IMR-90 (cell line): Measurements from ENCODE around the gene SLC26A2. TPM values are rescaled to one million over a fixed set of nuclear protein-coding genes. Genes with fewer than 3 reads are reported as not detected.

Source experiments
- ATAC-seq: fragments of 200-7000 bp; cut with Tn5 transposase; 2 replicates; pipeline ENCODE4 v1.9.1; 2020; ENCODE audit warnings: low read depth, mild to moderate bottlenecking, moderate library complexity
- BruUV-seq: library from RNA; stranded (reverse); fragments of 400-500 nt; replicated peaks from 2 replicates; lab custom pipeline; 2021; lab: Mats Ljungman, UMichigan
- CTCF ChIA-PET: fragments of 300-600 bp; formaldehyde crosslinking; extraction: SDS; loops from one replicate; lab custom pipeline; 2021; ENCODE audit warnings: antibody characterized with exemption; lab: Yijun Ruan, JAX
- POLR2A ChIA-PET: fragments of 300-600 bp; sonication (Branson Sonifier 250); formaldehyde crosslinking; loops from one replicate; lab custom pipeline; 2022; ENCODE audit warnings: antibody characterized with exemption; ENCODE audit not compliant: unreplicated experiment; lab: Charles Lee
- DNase-seq: peaks from one replicate; pipeline ENCODE4 v3.0.0; 2013
- H2AFZ ChIP-seq: replicated peaks from 2 replicates; pipeline ENCODE3; 2013; ENCODE audit warnings: low read length, mild to moderate bottlenecking; ENCODE audit not compliant: poor library complexity
- H2AK5ac ChIP-seq: 2 replicates; pipeline ENCODE4 v1.6.1; 2013; ENCODE audit warnings: low read depth, low read length, inconsistent platforms
- H2AK9ac ChIP-seq: replicated peaks from 2 replicates; pipeline ENCODE3; 2013; ENCODE audit warnings: mild to moderate bottlenecking, low read depth, low read length, moderate library complexity; ENCODE audit not compliant: poor library complexity
- H2BK120ac ChIP-seq: 2 replicates; pipeline ENCODE4 v1.6.1; 2013; ENCODE audit warnings: low read depth, low read length, inconsistent platforms
- H2BK15ac ChIP-seq: 3 replicates; pipeline ENCODE4 v1.6.1; 2013; ENCODE audit warnings: low read depth, low read length, inconsistent platforms
- H2BK20ac ChIP-seq: 2 replicates; pipeline ENCODE4 v1.6.1; 2013; ENCODE audit warnings: low read depth, mild to moderate bottlenecking, inconsistent platforms, low read length, moderate library complexity
- H2BK5ac ChIP-seq: 2 replicates; pipeline ENCODE4 v1.6.1; 2013; ENCODE audit warnings: mild to moderate bottlenecking, low read depth, low read length, inconsistent platforms; ENCODE audit not compliant: poor library complexity, severe bottlenecking
- H3K14ac ChIP-seq: replicated peaks from 2 replicates; pipeline ENCODE4 v1.6.1; 2013; ENCODE audit warnings: low read depth, low read length, inconsistent platforms
- H3K18ac ChIP-seq: 2 replicates; pipeline ENCODE4 v1.6.1; 2013; ENCODE audit warnings: low read depth, low read length, control low read depth
- H3K23ac ChIP-seq: 2 replicates; pipeline ENCODE4 v1.6.1; 2013; ENCODE audit warnings: low read depth, low read length, inconsistent platforms
- H3K27ac ChIP-seq: 2 replicates; pipeline ENCODE4 v1.5.1; 2013; ENCODE audit warnings: mild to moderate bottlenecking, control low read depth, low read length; ENCODE audit not compliant: insufficient read depth
- H3K27me3 ChIP-seq: 2 replicates; pipeline ENCODE4 v1.6.1; 2013; ENCODE audit warnings: low read length; ENCODE audit not compliant: control insufficient read depth, insufficient read depth
- H3K36me3 ChIP-seq: 2 replicates; pipeline ENCODE4 v1.6.1; 2013; ENCODE audit warnings: low read length, mixed read lengths; ENCODE audit not compliant: control insufficient read depth, insufficient read depth
- H3K4ac ChIP-seq: 2 replicates; pipeline ENCODE4 v1.6.1; 2013; ENCODE audit warnings: low read depth, low read length, inconsistent platforms
- H3K4me1 ChIP-seq: 2 replicates; pipeline ENCODE4 v1.6.1; 2013; ENCODE audit warnings: low read length, mixed read lengths; ENCODE audit not compliant: control insufficient read depth, insufficient read depth
- H3K4me2 ChIP-seq: 2 replicates; pipeline ENCODE4 v1.6.1; 2013; ENCODE audit warnings: low read depth, mild to moderate bottlenecking, control low read depth, low read length, moderate library complexity
- H3K4me3 ChIP-seq: 2 replicates; pipeline ENCODE4 v1.5.1; 2013; ENCODE audit warnings: low read depth, mild to moderate bottlenecking, control low read depth, low read length, moderate library complexity; ENCODE audit not compliant: insufficient read depth
- H3K56ac ChIP-seq: 2 replicates; pipeline ENCODE4 v1.6.1; 2013; ENCODE audit warnings: low read length, inconsistent platforms; ENCODE audit not compliant: insufficient read depth; ENCODE audit errors: extremely low read depth
- H3K79me1 ChIP-seq, 2 experiments: 2 replicates each; pipeline ENCODE4 v1.6.1; 2013; ENCODE audit warnings: low read length in 2 of 2, inconsistent platforms in 1 of 2, low read depth in 1 of 2
- H3K9ac ChIP-seq: 2 replicates; pipeline ENCODE4 v1.6.1; 2013; ENCODE audit warnings: low read depth, low read length, control low read depth
- H3K9me1 ChIP-seq: 2 replicates; pipeline ENCODE4 v1.6.1; 2013; ENCODE audit warnings: low read length, inconsistent platforms; ENCODE audit not compliant: insufficient read depth
- H3K9me3 ChIP-seq: 2 replicates; pipeline ENCODE4 v1.6.1; 2013; ENCODE audit warnings: low read length; ENCODE audit not compliant: control insufficient read depth, insufficient read depth
- H4K20me1 ChIP-seq: 2 replicates; pipeline ENCODE4 v1.6.1; 2013; ENCODE audit warnings: low read length, inconsistent platforms; ENCODE audit not compliant: insufficient read depth
- H4K5ac ChIP-seq: 2 replicates; pipeline ENCODE4 v1.6.1; 2013; ENCODE audit warnings: mild to moderate bottlenecking, low read depth, low read length, control low read depth
- H4K8ac ChIP-seq, 2 experiments: 2 replicates each; pipeline ENCODE4 v1.6.1; 2013; ENCODE audit warnings: low read depth in 2 of 2, low read length in 2 of 2, control low read depth in 1 of 2, inconsistent platforms in 1 of 2
- H4K91ac ChIP-seq: 2 replicates; pipeline ENCODE4 v1.6.1; 2013; ENCODE audit warnings: low read depth, low read length, inconsistent platforms; ENCODE audit not compliant: insufficient read depth
- BHLHE40 ChIP-seq: fragments of 150-350 bp; IDR thresholded peaks from 2 replicates; pipeline ENCODE4 v1.6.1; 2016; ENCODE audit warnings: mild to moderate bottlenecking, low read depth, low read length
- CTCF ChIP-seq: conservative IDR thresholded peaks from 2 replicates; pipeline ENCODE4 v1.5.1; 2012; ENCODE audit warnings: mild to moderate bottlenecking, low read depth, low read length, improper control_type of control experiment
- ELK1 ChIP-seq: fragments of 150-350 bp; IDR thresholded peaks from 2 replicates; pipeline ENCODE4 v1.6.1; 2016; ENCODE audit warnings: low read depth, mild to moderate bottlenecking, low read length, moderate library complexity, borderline replicate concordance
- FOS ChIP-seq: fragments of 150-350 bp; IDR thresholded peaks from 2 replicates; pipeline ENCODE4 v1.6.1; 2016; ENCODE audit warnings: low read depth, low read length
- MAFK ChIP-seq: IDR thresholded peaks from 2 replicates; pipeline ENCODE4 v1.6.1; 2012; ENCODE audit warnings: low read depth, low read length, improper control_type of control experiment
- MAZ ChIP-seq: IDR thresholded peaks from 2 replicates; pipeline ENCODE4 v1.6.1; 2012; ENCODE audit warnings: low read depth, mild to moderate bottlenecking, low read length, improper control_type of control experiment, moderate library complexity, borderline replicate concordance
- MXI1 ChIP-seq: IDR thresholded peaks from 2 replicates; pipeline ENCODE4 v1.6.1; 2012; ENCODE audit warnings: low read depth, mild to moderate bottlenecking, low read length, moderate library complexity, borderline replicate concordance
- NFE2L2 ChIP-seq: fragments of 150-350 bp; IDR thresholded peaks from 2 replicates; pipeline ENCODE4 v1.6.1; 2016; ENCODE audit warnings: low read depth, mild to moderate bottlenecking, low read length
- RCOR1 ChIP-seq: IDR thresholded peaks from 2 replicates; pipeline ENCODE4 v1.6.1; 2012; ENCODE audit warnings: mild to moderate bottlenecking, low read length, improper control_type of control experiment; ENCODE audit not compliant: insufficient replicate concordance
- SMC3 ChIP-seq: fragments of 150-350 bp; IDR thresholded peaks from 2 replicates; pipeline ENCODE4 v1.6.1; 2016; ENCODE audit warnings: low read depth, mild to moderate bottlenecking, antibody characterized with exemption, low read length, moderate library complexity
- USF2 ChIP-seq: fragments of 150-350 bp; IDR thresholded peaks from 2 replicates; pipeline ENCODE4 v1.6.1; 2017; ENCODE audit warnings: mild to moderate bottlenecking, antibody characterized with exemption, low read length, low read depth
- WGBS, 2 experiments: methylation state at CpG; one replicate each; pipeline versions ENCODE4 v1.1.5 to v1.1.7; 2013; ENCODE audit warnings: missing lambda C conversion rate in 2 of 2; ENCODE audit not compliant: insufficient read length in 1 of 2; ENCODE audit errors: extremely low coverage in 2 of 2; 5-methylcytosine and 5-hydroxymethylcytosine counted together
- dilution Hi-C: fragments of 300-500 bp; cut with HindIII; formaldehyde crosslinking; loops from one replicate; pipeline ENCODE4 v1.14.3; 2018; ENCODE audit warnings: low sequenced_read_pairs; ENCODE audit not compliant: unreplicated experiment
- in situ Hi-C: fragments of 300-500 bp; cut with MboI; formaldehyde crosslinking; loops from 3 replicates; pipeline ENCODE4 v1.14.3; 2019; ENCODE audit warnings: low sequenced_read_pairs, inconsistent platforms, mixed read lengths
- intact Hi-C: fragments of 100-400 bp; cut with micrococcal nuclease; formaldehyde crosslinking; loops from 2 replicates; pipeline ENCODE4 v1.10.0; 2022
- polyA plus RNA-seq, 3 experiments: library from polyadenylated mRNA; depleted of rRNA; stranded (reverse); fragments of >200 nt; gene quantifications; 2 replicates each; pipeline ENCODE4 v1.2.3, GENCODE V29; 2012; ENCODE audit warnings: low replicate concordance in 1 of 3
- total RNA-seq: library from RNA; depleted of rRNA; stranded (reverse); fragments of >200 nt; gene quantifications from 2 replicates; pipeline ENCODE4 v1.2.3, GENCODE V29; 2012

The SLC26A2 gene
- total and polyA plus RNA-seq, 2 of the 4 experiments (the other 2 are of a cell fraction), result 2.2 to 9.9 TPM

GRCh38 chr5:149966946-149967345 lies 6.4 kb downstream of the SLC26A2 start:
- Histone ChIP-seq H4K5ac (no peak overlapping the region), H2BK15ac (no peak overlapping the region), H2AK5ac (no peak overlapping the region), H3K9me3 (no peaks in the 10 kb centered on the region), H2BK20ac (no peak overlapping the region), H3K36me3 (no peaks in the 10 kb centered on the region), H4K8ac (no peak overlapping the region), H3K4me2 (no peak overlapping the region), H4K91ac (no peak overlapping the region), H3K4ac (no peak overlapping the region), H3K18ac (no peak overlapping the region), H2BK120ac (no peak overlapping the region), H4K20me1 (no peaks in the 10 kb centered on the region), H2AK9ac (no peak overlapping the region), H3K27me3 (no peaks in the 10 kb centered on the region), H3K9ac (no peak overlapping the region), H2BK5ac (no peak overlapping the region), H3K9me1 (0 out of 2 replicates have a peak, but pooled peaks cover under 1% of the 10 kb centered on the region), H3K56ac (no peak overlapping the region), H3K14ac (no peak overlapping the region), H3K23ac (no peak overlapping the region), H2AFZ (no peak overlapping the region), H3K27ac (no peak overlapping the region), H3K79me1 (peaks cover 0 to 11% of the 10 kb centered on the region in 2 experiments; a peak in 2 of 4 replicates), H3K4me1 (no peaks in the 10 kb centered on the region), H3K4me3 (no peak overlapping the region)
- in situ Hi-C loops, result no loop called here
- ATAC-seq (no peak), DNase-seq (no peak)
- ChIA-PET POLR2A (interaction anchor here (0.6 kb wide), 1 partner anchor 9 kb away, joined by 6 read pairs; no protein-coding TSS in a partner anchor), CTCF (interaction anchor here (0.7 to 1.5 kb wide), 3 partner anchors 24 to 133 kb away, joined by 3 to 4 read pairs (median 3); no protein-coding TSS in a partner anchor)
- WGBS, 2 experiments, result 76% methylated on average over 3 of the region's 3 CpGs; no CpG with 5 or more reads in 1 of the 2 experiments
- no peak for TF ChIP-seq BHLHE40
- TF ChIP-seq NFE2L2, result no peak
- TF ChIP-seq ELK1, result no peak
- TF ChIP-seq MAFK, result no peak
- no peak for TF ChIP-seq USF2
- no peak for TF ChIP-seq CTCF
- no peak for TF ChIP-seq RCOR1
- no peak for TF ChIP-seq FOS
- TF ChIP-seq MAZ, result no peak
- no peak for TF ChIP-seq MXI1
- TF ChIP-seq SMC3, result no peak
- BruUV-seq, result no TSS peak
- intact Hi-C loops, result no loop called here
- dilution Hi-C loops, result no loop called here
